HG02571 (cell line): ENCODE measurements around the gene NFKB2.
A peak's percentile ranks its signal among the peaks of the same experiment; 100 is the strongest.

Experiments
- ATAC-seq: cut with Tn5 transposase; IDR thresholded peaks from one replicate; pipeline ENCODE4 v1.9.1; 2021; ENCODE audit warnings: mild to moderate bottlenecking, moderate library complexity; ENCODE audit not compliant: unreplicated experiment

Gene NFKB2

DNA sequence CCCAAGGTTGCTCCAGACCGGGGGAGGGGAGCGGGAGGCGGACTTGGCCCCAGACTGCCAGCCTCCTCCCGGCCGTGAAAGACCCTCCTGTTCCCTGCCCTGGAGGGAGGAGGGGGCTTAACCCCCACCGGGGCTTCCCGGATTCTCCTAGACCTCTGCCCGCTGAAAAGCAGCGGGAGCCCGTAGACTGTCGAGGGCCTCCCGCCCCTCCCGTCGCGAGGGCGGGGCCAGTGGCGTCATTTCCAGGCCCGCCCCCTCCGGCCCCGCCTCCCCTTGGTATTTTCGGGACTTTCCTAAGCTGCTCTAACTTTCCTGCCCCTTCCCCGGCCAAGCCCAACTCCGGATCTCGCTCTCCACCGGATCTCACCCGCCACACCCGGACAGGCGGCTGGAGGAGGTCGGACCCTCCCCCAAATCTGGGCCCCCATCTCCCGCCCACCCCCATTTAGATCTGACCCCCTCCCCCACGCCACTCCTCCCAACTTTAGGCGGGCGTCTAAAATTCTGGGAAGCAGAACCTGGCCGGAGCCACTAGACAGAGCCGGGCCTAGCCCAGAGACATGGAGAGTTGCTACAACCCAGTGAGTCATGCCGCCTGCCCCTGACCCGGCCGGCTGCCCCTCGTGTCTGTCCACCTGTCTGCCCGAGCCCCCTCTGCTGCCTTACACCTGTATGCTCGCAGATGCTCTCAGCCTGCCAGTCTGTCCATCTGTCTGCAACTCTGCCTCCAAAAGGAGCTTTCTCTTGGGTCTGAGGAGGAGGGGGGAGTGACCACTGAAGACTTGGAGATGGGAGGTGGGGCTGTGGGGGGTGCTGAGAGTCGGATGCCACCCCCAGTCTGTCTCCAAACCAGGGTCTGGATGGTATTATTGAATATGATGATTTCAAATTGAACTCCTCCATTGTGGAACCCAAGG is at the start of gene NFKB2:
Gene NFKB2 (plus strand): TSS at position 306 of the 917 bp plus-strand sequence. CDS start 255 bp downstream, at position 561.
- peak; percentile 22 for ATAC-seq

DNA sequence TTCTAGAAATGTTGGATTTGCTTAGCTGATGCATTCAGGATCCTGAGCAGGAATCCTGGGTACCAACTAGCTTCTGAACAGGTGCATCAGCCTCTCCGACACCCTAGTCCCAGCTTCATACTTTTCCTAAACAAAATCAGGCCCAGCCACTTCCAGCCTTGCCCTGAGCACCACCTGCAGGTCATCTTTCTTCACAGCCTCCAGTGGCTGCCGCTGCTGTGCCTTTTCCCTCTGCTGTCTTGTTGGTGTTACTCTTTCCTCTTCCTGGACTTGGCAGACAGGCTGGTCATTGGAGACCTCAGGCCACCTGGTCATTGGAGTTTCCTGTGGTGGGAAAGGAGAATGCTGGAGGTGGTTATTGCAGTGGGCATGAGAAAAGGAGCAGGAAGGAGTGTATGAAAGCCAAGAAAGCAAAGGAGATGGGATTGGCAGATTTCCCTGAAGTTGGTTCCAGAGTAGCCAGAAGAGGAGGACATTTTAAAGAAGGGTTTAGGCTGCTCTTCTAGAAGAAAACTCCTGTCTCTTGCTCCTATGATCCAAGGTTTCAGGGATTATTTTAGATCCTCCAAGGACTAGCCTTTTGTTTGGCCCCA is 48.2 kb upstream of the NFKB2 start:
- ATAC-seq: no peak

DNA sequence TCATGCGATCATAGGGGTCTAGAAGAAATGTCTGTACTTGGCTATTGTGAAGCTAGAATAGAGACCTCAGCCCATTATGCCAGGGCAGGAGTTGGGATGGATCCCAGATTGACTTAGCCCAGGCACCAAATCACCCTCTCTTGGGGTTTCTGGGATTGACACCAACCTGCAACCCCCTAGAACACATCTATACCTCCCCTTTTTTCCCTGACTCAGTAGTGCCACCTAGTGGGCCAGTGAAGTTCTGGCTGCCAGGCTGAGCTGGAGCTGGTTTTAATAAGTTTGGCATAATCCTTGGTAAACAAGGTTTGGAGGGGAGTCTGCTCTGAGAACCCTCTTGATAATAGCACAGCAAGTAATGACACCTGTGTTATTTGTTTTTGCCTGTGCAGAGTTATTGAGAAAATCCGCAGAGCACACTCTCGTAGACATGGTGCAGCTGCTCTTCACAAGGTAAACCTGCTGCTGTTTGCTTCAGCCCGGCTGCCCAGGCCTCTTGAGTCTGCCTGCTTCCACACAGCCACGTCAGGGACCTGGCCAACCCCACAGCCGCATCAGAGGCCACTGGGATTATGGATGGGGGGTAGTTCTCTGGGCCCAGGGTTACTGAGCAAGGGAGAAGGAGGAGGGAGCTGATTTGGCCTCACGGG is 43.3 kb upstream of the NFKB2 start:
- ATAC-seq: no peak

DNA sequence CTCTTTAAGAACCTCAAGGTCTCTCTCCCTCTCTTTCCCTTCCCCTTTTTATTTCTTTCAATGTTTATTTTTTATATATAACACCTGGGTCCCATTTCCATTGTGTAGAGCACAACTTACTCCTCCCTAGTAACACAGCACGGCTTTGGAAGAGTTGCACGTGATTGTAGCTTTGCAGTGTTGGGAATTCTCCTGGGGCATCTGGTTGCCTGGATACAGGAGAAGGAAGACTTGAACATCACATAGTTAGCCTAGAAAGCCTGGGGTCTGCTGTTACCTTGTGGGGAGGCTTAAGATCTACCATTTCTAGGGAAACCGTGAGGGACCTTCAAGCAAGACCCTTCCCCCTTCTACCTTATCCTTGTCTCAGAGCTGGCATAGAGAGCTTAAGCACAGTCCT is 41.1 kb upstream of the NFKB2 start:
- no peak for ATAC-seq

DNA sequence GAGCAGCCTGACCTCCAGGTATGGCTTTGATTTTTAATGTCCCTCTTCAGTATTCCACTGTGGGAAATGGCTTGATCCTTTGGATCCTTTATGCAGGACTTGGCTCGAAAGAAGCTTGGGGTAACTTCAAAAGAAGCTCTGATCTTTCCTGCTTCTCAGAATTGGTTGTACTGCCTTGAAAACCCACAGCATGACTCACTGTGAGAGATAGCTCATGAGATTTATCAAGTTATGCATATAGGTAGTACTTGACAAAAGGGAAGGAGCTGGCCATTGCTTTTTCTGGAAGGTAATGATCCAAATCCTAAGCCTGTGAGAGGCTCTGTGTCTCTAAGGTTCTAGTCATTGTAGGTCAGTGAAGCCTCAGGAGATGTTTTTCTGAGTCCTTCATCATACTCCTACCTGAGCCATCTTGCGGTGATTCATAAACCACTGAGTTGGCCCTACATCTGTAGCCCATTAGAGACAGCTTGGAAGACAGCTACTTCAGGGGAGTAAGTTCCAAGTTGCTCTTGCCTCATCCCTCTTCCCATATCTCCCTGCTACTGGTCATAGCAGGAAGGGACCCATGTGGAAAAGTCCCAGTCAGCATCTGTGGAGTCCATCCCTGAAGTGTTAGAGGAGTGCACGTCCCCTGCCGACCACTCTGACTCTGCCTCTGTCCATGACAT is 36.7 kb upstream of the NFKB2 start:
- ATAC-seq: no peak

DNA sequence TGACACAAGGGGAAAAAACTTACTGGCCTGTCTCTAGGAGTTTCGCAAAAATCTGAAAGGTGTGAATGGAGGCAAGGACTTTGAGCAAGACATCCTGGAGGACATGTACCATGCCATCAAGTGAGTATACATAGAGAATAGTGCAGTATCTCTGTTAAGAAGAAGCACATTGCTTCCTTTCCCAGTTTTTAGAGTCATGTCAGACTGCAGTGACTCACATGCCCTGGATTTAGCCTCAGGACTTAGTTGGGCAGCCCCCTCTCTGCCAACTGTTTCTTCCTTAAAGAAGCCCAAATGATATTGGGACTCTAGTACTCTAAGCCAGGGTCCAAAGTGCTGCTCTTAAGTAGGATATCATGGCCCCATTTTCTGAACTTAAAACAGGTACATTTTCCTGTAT is 28.1 kb upstream of the NFKB2 start:
- ATAC-seq: no peak

DNA sequence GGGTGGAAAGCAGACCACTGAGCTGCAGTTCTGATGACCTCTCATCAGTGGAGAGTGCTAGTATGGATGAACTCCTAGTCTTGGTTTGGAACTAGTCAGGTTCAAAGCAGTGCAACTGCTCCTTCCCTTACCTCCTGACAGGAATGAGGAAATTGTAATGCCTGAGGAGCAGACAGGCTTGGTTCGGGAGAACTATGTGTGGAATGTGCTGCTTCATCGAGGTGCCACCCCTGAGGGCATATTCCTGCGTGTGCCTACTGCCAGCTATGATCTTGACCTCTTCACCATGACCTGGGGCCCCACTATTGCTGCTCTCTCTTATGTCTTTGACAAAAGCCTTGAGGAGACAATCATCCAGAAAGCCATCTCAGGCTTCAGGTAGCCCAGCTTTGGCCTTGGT is 27.4 kb upstream of the NFKB2 start:
- ATAC-seq: no peak

DNA sequence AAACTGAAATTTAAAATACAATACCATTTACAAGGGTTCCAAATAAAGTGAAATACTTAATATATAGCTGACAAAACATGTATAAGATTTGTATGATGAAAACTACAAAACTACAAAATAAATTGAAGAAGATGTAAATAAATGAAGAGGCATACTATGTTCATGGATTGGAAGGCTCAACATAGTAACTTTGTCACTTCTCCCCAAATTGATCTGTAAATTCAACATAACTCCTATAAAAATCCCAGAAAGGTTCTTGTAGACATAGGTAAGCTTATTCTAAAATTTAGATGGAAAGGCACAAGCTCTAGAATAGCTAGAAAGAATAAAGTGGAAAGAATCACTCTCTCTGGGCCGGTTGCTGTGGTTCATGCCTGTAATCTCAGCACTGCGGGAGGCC is 24.2 kb upstream of the NFKB2 start:
- ATAC-seq: no peak

DNA sequence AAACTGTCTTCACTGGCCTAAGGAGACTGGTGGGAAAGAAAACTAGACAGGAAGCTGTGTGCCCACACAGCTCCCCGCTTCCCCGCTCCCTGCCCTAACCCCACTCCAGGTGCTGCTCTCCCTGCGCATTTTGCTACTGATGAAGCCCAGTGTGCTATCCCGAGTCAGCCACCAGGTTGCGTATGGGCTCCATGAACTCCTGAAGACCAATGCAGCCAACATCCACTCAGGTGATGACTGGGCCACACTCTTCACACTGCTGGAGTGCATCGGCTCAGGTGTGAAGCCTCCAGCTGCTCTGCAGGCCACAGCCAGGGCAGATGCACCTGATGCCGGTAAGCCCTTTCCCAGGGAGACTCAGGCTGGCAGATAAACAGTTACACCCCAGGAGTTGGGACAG is 20.3 kb upstream of the NFKB2 start:
- ATAC-seq: no peak

DNA sequence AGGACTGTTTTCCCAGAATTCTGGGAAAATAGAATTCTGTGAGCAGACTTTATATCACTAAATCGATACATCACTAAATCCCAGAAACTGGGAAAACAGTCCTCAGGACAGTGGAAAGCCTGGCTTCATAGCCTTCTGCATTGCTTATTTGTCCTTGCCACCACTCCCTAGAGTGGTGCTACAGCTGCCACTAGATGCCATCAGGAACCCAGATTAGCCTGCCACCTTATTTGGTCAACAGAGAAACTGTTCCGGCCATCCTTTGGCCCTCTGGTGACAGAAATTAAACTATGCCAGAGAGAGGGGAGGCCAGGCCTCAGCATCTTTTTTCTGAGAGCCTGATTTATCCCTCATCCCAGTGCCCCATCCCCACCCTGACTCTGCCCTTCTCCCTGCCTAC is 19.6 kb upstream of the NFKB2 start:
- ATAC-seq: no peak

DNA sequence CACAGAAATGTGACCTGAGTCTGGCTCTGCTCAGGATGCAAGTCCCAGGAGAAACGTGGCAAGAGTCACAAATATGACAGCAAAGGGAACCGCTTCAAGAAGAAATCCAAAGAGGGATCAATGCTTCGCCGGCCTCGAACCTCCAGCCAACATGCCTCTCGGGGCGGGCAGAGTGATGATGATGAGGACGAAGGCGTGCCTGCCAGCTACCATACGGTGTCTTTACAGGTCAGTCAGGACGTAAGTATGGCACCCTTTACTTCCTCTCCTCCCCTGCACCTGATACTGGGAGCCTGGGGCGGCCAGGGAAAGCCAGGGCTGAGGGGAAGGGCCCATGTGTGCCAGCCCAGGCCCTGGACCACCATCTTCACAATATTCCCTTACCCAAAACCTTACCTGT is 18.6 kb upstream of the NFKB2 start:
- no peak for ATAC-seq

DNA sequence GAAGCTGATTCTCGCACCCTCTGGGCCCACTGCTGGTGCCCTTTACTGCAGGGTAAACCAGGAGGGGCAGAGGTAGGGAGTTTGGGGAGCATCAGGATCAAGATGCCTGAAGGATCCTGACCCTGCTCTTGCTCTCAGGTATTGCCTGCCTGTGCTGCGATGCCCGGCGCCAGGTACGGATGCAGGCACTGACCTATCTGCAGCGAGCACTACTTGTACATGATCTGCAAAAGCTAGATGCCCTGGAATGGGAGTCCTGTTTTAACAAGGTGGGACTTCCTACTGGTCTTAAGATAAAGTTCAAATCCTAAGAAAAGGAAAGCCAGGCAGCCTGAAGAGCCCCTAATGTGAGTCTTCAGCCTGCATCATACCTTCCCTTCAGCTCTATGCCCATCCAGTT is 16.1 kb upstream of the NFKB2 start:
- ATAC-seq: no peak

DNA sequence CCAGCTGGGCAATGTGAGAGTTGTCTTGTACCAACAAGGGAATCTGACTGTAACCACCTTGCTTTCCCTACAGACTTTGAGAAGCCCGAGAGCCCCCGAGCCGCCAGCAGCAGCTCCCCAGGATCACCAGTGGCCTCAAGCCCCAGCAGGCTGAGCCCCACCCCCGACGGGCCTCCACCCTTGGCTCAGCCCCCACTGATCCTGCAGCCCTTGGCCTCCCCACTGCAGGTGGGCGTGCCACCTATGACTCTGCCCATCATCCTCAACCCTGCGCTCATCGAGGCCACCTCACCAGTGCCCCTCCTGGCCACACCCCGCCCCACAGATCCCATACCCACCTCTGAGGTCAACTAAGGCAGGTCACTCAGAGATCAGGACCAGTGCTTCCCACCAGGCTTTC is 13.5 kb upstream of the NFKB2 start:
- no peak for ATAC-seq

DNA sequence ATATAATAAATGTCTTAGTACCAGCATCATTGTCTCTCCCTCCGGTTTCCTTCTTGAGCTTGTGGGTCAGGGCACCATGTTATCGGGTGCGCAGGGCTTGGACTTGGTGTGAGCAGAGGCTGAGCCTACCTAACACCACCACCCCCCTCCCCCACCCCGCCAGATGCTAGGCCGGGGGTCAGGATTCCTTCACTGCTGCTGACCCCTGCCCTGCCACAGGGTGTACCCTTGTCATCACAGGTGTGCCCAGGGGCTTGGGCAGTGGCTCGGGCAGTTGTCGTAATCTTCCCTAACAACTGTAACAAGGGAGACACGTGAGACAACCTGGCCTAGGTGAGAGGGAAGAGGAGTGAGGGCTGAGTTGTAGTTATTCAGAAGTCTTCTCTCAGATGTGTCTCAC is 12.6 kb upstream of the NFKB2 start:
- no peak for ATAC-seq

DNA sequence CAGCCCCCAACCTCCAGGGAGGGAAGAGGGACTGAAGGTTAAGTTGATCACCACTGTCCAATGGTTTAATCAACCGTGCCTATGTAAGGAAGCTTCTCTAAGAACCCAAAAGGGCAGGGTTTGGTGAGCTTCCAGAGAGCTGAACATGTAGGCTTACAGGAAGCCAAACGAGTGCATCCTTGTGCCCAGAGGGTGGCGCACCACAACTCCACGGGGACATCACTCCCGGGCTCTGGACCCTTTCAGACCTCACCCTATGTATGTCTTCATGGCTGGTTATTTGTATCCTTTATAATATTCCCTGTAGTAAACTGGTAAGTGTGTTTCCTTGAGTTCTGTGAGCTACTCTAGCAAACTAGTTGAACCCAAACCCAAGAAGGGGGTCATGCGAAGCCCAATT is 11.5 kb upstream of the NFKB2 start:
- ATAC-seq: no peak

DNA sequence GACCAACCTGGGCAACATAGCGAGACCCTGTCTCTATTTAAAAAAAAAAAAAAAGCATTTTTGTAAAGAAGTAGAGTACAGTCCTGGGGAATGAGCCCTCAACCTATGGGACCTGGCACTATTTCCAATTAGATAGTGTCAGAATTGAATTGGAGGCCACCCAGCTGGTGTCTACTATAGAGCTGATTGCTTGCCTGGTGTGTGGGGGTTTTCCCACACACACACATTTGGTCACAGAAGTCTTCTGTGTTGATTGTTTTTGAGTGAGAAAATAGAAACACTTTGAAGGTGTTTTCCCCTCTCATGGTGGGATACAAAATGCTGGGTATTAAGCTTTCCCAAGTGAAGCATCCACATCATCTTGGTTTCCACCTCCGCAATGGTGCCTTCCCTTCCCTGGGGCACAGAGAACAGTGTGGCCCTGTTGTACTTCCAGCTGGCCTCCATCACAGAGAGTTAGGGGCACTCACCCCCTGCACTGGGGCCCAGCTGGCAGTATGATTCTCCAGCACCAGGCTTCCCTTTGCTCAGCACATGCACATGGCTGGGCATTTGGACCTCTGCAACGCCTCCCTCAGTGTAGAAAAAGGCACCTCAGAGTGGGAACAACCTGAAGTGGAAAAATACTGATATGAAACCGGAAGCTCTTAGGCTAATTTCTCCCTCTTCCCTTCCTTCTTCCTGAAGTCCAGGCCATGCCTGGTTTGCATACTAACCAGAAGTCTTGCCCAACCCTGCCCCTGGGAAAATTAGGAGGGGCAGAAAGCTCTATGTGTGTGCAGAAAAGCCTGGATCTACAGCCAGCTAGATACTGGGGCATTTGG is 10.7 kb upstream of the NFKB2 start:
- no peak for ATAC-seq

DNA sequence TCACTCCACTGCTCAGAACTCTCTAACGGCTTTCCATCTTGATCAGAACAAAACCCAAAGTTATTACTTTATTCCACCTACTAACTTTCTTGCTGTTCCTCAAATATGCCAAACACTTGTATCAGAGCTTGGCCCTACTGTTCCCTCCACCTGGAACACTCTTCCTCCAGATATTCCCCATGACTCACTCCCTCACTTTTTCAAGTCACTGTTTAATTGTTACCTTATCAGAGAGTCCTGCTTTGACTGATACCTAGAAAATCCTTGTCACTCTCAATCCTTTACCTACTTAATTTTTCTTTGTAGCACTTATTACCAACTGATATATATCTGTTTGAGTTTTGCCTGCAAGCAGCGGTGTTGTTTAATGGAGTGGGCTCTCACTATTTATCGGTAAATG is 5.6 kb upstream of the NFKB2 start:
- no peak for ATAC-seq

DNA sequence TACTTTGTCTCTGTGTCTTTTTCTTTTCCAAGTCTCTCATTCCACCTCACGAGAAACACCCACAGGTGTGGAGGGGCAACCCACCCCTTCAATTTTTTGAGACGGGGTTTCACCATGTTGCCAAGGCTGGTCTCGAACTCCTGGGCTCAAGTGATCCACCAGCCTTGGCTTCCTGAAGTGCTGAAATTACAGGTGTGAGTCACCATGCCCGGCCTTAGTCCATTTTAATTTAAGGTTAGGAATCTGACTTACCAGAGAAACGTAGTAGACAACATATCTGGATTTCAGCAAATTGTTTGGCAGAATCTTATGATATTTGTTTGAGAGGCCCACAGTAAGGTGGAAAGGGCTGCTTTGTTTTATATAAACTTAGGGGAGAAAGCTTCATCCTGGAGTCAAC is 3.2 kb upstream of the NFKB2 start:
- no peak for ATAC-seq

DNA sequence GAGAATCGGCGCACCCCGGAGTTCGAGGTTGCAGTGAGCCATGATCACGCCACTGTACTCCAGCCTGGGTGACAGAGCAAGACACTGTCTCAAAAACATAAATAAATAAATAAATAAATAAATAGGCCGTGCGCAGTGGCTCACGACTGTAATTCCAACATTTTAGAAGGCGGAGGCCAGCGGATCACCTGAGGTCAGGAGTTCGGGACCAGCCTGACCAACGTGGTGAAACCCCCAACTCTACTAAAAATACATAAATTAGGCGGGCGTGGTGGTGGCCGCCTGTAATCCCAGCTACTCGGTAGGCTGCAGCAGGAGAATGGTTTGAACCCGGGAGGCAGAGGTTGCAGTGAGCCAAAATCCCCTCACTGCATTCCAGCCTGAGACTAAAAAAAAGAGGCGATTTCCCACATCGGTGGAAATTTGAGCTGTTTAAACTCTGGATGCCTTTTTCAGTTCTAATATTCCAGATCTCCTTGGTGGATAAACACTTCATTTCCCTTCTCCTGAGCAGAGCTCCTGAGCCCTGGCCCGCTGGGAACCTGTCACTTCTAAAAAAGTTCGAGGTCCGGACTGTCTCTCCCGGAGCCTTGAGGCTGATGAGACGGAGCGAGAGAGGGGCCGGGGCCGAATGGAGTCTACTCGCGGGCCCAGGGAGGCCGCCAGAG is 2.0 kb upstream of the NFKB2 start:
- no peak for ATAC-seq
